WTC11 (cell line): ENCODE results near the gene NTRK3. TPM values are rescaled to one million over a fixed set of nuclear protein-coding genes. Genes with fewer than 3 reads are reported as not detected.

ENCODE experiments used
- ATAC-seq: fragments of 200-7000 bp; cut with Tn5 transposase; 2 replicates; pipeline ENCODE4 v1.10.0; 2021; ENCODE audit warnings: mild to moderate bottlenecking, moderate library complexity
- CTCF ChIA-PET: fragments of 300-600 bp; sonication (Branson Sonifier 250); formaldehyde crosslinking; loops from one replicate; lab custom pipeline; 2021; ENCODE audit warnings: antibody characterized with exemption; lab: Charles Lee
- POLR2A ChIA-PET: fragments of 350-600 bp; sonication (Branson Sonifier 250); formaldehyde crosslinking; loops from one replicate; lab custom pipeline; 2021; ENCODE audit warnings: antibody characterized with exemption; lab: Charles Lee
- DNase-seq: peaks from one replicate; pipeline ENCODE4 v3.0.0; 2021; ENCODE audit warnings: low spot score
- H3K27ac Mint-ChIP-seq: 2 replicates; pipeline ENCODE4 v1.8.0; 2021; ENCODE audit warnings: mixed read lengths
- H3K27me3 Mint-ChIP-seq: 2 replicates; pipeline ENCODE4 v1.8.0; 2021; ENCODE audit warnings: low read depth, mild to moderate bottlenecking, moderate library complexity, mixed read lengths
- H3K36me3 Mint-ChIP-seq: 2 replicates; pipeline ENCODE4 v1.8.0; 2021; ENCODE audit warnings: mixed read lengths
- H3K4me1 Mint-ChIP-seq: 2 replicates; pipeline ENCODE4 v1.8.0; 2022; ENCODE audit warnings: mixed read lengths
- H3K4me3 Mint-ChIP-seq: 2 replicates; pipeline ENCODE4 v1.8.0; 2021; ENCODE audit warnings: mild to moderate bottlenecking, moderate library complexity, mixed read lengths
- H3K9me3 Mint-ChIP-seq: 2 replicates; pipeline ENCODE4 v1.8.0; 2021; ENCODE audit warnings: mixed read lengths
- AFF4 ChIP-seq: sonication (generic); formaldehyde crosslinking; IDR thresholded peaks from 2 replicates; pipeline ENCODE4 v1.8.1; 2023; ENCODE audit warnings: mild to moderate bottlenecking, missing genetic modification reagents, borderline replicate concordance
- CBFB ChIP-seq: sonication (generic); formaldehyde crosslinking; IDR thresholded peaks from 2 replicates; pipeline ENCODE4 v1.8.1; 2022; ENCODE audit warnings: mild to moderate bottlenecking, low read depth, missing genetic modification reagents
- CDX4 ChIP-seq: fragments of 250-450 bp; sonication (Bioruptor Pico); IDR thresholded peaks from 2 replicates; pipeline ENCODE4 v1.9.0; 2021; ENCODE audit warnings: moderate library complexity, mild to moderate bottlenecking, inconsistent platforms, borderline replicate concordance
- CREB1 ChIP-seq: sonication (generic); formaldehyde crosslinking; IDR thresholded peaks from 2 replicates; pipeline ENCODE4 v1.8.0; 2023; ENCODE audit warnings: mild to moderate bottlenecking, missing genetic modification reagents
- ETV6 ChIP-seq: sonication (generic); formaldehyde crosslinking; IDR thresholded peaks from 2 replicates; pipeline ENCODE4 v1.8.1; 2022; ENCODE audit warnings: mild to moderate bottlenecking, missing genetic modification reagents
- GABPB1 ChIP-seq: sonication (generic); formaldehyde crosslinking; IDR thresholded peaks from 2 replicates; pipeline ENCODE4 v1.8.1; 2023; ENCODE audit warnings: mild to moderate bottlenecking, missing genetic modification reagents
- HMGA2 ChIP-seq: fragments of 250-450 bp; sonication (Bioruptor Pico); IDR thresholded peaks from 2 replicates; pipeline ENCODE4 v1.4.0; 2021; ENCODE audit warnings: mild to moderate bottlenecking, moderate library complexity
- IRF1 ChIP-seq: sonication (generic); formaldehyde crosslinking; IDR thresholded peaks from 2 replicates; pipeline ENCODE4 v1.8.0; 2023; ENCODE audit warnings: missing genetic modification reagents
- JUN ChIP-seq: sonication (generic); formaldehyde crosslinking; IDR thresholded peaks from 2 replicates; pipeline ENCODE4 v1.8.0; 2023; ENCODE audit warnings: mild to moderate bottlenecking, missing genetic modification reagents
- MXD4 ChIP-seq: fragments of 250-450 bp; sonication (Bioruptor Pico); IDR thresholded peaks from 2 replicates; pipeline ENCODE4 v1.8.0; 2021; ENCODE audit warnings: mild to moderate bottlenecking, moderate library complexity, borderline replicate concordance
- MYBL2 ChIP-seq: sonication (generic); formaldehyde crosslinking; IDR thresholded peaks from 2 replicates; pipeline ENCODE4 v1.8.1; 2023; ENCODE audit warnings: mild to moderate bottlenecking, moderate library complexity, missing genetic modification reagents
- NR3C1 ChIP-seq: sonication (generic); formaldehyde crosslinking; conservative IDR thresholded peaks from 2 replicates; pipeline ENCODE4 v1.8.1; 2023; ENCODE audit warnings: low read depth, mild to moderate bottlenecking, missing genetic modification reagents
- RORB ChIP-seq: fragments of 250-450 bp; sonication (Bioruptor Pico); IDR thresholded peaks from 2 replicates; pipeline ENCODE4 v1.9.0; 2021; ENCODE audit warnings: mild to moderate bottlenecking
- TCF7 ChIP-seq: sonication (generic); formaldehyde crosslinking; IDR thresholded peaks from 2 replicates; pipeline ENCODE4 v1.8.0; 2022; ENCODE audit warnings: mild to moderate bottlenecking, low read depth, missing genetic modification reagents, moderate library complexity
- ZBTB21 ChIP-seq: sonication (generic); formaldehyde crosslinking; IDR thresholded peaks from 2 replicates; pipeline ENCODE4 v1.8.1; 2023; ENCODE audit warnings: mild to moderate bottlenecking, missing genetic modification reagents, borderline replicate concordance
- ZNF317 ChIP-seq: sonication (generic); formaldehyde crosslinking; IDR thresholded peaks from 2 replicates; pipeline ENCODE4 v1.8.1; 2023; ENCODE audit warnings: low read depth, mild to moderate bottlenecking, moderate library complexity, missing genetic modification reagents, borderline replicate concordance
- ZNF416 ChIP-seq: fragments of 250-450 bp; sonication (Bioruptor Pico); IDR thresholded peaks from 2 replicates; pipeline ENCODE4 v1.9.0; 2021; ENCODE audit warnings: mild to moderate bottlenecking, inconsistent platforms
- total RNA-seq: library from RNA; stranded (reverse); gene quantifications from 3 replicates; pipeline ENCODE4 v1.2.3, GENCODE V29; 2021
- TF ChIP-seq, protein P1 (sequence below): fragments of 250-450 bp; sonication (Bioruptor Pico); conservative IDR thresholded peaks from 2 replicates; pipeline ENCODE4 v1.9.0; 2021; ENCODE audit warnings: mild to moderate bottlenecking
- TF ChIP-seq, protein P2 (sequence below): fragments of 250-450 bp; sonication (Bioruptor Pico); IDR thresholded peaks from 2 replicates; pipeline ENCODE4 v2.1.2; 2022; ENCODE audit warnings: mild to moderate bottlenecking, moderate library complexity
- TF ChIP-seq, protein P3 (sequence below): fragments of 250-450 bp; sonication (Bioruptor Pico); IDR thresholded peaks from 2 replicates; pipeline ENCODE4 v1.9.0; 2021; ENCODE audit warnings: mild to moderate bottlenecking, borderline replicate concordance
- TF ChIP-seq, protein P4 (sequence below): sonication (generic); formaldehyde crosslinking; IDR thresholded peaks from 2 replicates; pipeline ENCODE4 v1.8.0; 2023; ENCODE audit warnings: mild to moderate bottlenecking, missing genetic modification reagents

Gene NTRK3
- total RNA-seq, 1 experiment from 2014 or later: 12.3 TPM

- TF ChIP-seq, protein P1, sequence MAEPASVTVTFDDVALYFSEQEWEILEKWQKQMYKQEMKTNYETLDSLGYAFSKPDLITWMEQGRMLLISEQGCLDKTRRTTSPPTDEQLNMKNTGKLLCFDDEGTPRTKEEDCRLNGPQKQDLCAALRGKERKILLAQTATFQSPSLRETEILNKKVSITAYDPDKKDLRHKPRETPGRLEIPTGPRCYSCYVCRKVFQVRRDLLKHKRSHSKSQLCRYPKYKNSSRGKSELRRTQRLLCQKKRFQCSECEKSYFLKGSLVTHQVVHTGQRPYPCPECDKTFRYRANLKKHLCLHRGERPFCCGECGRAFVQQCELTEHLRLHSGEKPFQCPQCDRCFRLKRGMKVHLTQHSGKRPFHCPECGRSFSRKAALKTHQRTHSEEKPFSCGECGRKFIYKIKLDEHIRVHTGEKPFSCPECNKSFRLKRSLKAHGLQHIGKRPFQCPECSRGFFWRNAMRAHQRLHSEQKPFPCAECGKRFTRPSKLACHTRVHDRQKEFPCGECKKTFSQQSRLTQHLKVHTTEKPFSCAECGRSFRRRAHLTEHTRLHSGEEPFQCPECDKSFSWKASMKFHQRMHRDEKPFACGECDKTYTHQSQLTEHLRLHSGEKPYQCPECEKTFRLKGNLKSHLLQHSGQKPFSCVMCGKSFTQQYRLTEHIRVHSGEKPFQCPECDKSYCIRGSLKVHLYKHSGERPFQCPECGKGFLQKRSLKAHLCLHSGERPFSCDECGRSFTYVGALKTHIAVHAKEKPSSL (CRISPR knock-in tag): no peak
- TF ChIP-seq MXD4 (CRISPR knock-in tag) (no peak), IRF1 (CRISPR knock-in tag) (no peak), AFF4 (CRISPR knock-in tag) (no peak)
Measured at GRCh38 chr15:87935583-87935982, 321.0 kb downstream of the NTRK3 start (continued).

DNA sequence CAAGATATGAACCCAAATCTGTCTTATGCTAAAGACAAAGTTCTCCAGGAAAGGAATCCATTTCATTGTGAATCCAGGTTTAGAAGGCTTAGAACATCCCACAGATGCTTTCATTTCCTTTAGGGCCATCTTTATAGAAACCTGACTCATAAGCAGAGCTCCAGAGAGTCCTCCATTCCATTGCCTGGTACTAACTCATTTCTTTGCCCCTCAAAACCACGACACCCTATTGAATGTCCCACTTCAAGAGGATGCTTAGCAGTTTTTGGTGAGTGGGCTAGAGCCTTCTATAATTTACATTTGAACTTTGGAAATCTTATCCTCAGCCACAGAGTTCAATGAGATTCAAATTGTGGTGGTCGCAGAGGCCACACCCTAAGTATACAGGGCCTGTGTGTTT, 325.0 kb downstream of the NTRK3 start:
- Mint-ChIP-seq H3K4me3 (no peak overlapping the region), H3K27me3 (no peaks in the 10 kb centered on the region), H3K4me1 (no peaks in the 10 kb centered on the region), H3K36me3 (no peaks in the 10 kb centered on the region), H3K27ac (no peak overlapping the region), H3K9me3 (no peaks in the 10 kb centered on the region; the same call in 1 of the 2 replicates)
- DNase-seq (no peak), ATAC-seq (no peak)
- ChIA-PET CTCF (no interaction called here), POLR2A (no interaction called here)
- TF ChIP-seq, protein P2, sequence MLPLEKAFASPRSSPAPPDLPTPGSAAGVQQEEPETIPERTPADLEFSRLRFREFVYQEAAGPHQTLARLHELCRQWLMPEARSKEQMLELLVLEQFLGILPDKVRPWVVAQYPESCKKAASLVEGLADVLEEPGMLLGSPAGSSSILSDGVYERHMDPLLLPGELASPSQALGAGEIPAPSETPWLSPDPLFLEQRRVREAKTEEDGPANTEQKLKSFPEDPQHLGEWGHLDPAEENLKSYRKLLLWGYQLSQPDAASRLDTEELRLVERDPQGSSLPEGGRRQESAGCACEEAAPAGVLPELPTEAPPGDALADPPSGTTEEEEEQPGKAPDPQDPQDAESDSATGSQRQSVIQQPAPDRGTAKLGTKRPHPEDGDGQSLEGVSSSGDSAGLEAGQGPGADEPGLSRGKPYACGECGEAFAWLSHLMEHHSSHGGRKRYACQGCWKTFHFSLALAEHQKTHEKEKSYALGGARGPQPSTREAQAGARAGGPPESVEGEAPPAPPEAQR (CRISPR knock-in tag): no peak
- TF ChIP-seq, protein P3, sequence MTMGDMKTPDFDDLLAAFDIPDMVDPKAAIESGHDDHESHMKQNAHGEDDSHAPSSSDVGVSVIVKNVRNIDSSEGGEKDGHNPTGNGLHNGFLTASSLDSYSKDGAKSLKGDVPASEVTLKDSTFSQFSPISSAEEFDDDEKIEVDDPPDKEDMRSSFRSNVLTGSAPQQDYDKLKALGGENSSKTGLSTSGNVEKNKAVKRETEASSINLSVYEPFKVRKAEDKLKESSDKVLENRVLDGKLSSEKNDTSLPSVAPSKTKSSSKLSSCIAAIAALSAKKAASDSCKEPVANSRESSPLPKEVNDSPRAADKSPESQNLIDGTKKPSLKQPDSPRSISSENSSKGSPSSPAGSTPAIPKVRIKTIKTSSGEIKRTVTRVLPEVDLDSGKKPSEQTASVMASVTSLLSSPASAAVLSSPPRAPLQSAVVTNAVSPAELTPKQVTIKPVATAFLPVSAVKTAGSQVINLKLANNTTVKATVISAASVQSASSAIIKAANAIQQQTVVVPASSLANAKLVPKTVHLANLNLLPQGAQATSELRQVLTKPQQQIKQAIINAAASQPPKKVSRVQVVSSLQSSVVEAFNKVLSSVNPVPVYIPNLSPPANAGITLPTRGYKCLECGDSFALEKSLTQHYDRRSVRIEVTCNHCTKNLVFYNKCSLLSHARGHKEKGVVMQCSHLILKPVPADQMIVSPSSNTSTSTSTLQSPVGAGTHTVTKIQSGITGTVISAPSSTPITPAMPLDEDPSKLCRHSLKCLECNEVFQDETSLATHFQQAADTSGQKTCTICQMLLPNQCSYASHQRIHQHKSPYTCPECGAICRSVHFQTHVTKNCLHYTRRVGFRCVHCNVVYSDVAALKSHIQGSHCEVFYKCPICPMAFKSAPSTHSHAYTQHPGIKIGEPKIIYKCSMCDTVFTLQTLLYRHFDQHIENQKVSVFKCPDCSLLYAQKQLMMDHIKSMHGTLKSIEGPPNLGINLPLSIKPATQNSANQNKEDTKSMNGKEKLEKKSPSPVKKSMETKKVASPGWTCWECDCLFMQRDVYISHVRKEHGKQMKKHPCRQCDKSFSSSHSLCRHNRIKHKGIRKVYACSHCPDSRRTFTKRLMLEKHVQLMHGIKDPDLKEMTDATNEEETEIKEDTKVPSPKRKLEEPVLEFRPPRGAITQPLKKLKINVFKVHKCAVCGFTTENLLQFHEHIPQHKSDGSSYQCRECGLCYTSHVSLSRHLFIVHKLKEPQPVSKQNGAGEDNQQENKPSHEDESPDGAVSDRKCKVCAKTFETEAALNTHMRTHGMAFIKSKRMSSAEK: no peak
- TF ChIP-seq NR3C1 (CRISPR knock-in tag) (no peak), ZBTB21 (CRISPR knock-in tag) (no peak), RORB (no peak), ETV6 (CRISPR knock-in tag) (no peak), CBFB (CRISPR knock-in tag) (no peak), GABPB1 (CRISPR knock-in tag) (no peak), MYBL2 (no peak), CREB1 (CRISPR knock-in tag) (no peak), TCF7 (CRISPR knock-in tag) (no peak), HMGA2 (CRISPR knock-in tag) (no peak), ZNF317 (CRISPR knock-in tag) (no peak), JUN (CRISPR knock-in tag) (no peak), CDX4 (no peak), ZNF416 (no peak)
- TF ChIP-seq, protein P4, sequence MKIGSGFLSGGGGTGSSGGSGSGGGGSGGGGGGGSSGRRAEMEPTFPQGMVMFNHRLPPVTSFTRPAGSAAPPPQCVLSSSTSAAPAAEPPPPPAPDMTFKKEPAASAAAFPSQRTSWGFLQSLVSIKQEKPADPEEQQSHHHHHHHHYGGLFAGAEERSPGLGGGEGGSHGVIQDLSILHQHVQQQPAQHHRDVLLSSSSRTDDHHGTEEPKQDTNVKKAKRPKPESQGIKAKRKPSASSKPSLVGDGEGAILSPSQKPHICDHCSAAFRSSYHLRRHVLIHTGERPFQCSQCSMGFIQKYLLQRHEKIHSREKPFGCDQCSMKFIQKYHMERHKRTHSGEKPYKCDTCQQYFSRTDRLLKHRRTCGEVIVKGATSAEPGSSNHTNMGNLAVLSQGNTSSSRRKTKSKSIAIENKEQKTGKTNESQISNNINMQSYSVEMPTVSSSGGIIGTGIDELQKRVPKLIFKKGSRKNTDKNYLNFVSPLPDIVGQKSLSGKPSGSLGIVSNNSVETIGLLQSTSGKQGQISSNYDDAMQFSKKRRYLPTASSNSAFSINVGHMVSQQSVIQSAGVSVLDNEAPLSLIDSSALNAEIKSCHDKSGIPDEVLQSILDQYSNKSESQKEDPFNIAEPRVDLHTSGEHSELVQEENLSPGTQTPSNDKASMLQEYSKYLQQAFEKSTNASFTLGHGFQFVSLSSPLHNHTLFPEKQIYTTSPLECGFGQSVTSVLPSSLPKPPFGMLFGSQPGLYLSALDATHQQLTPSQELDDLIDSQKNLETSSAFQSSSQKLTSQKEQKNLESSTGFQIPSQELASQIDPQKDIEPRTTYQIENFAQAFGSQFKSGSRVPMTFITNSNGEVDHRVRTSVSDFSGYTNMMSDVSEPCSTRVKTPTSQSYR: no peak
